Suprapubic skin (tissue), 3 donors: ENCODE data around the gene L1CAM.

Experiments used
- POLR2AphosphoS5 ChIP-seq, 3 donors: sonication (generic); formaldehyde crosslinking; IDR thresholded peaks; one replicate each; pipeline ENCODE4 v1.6.1; 2017; ENCODE audit warnings: antibody characterized with exemption in 3 of 3
- TF ChIP-seq, protein P1 (sequence below), 2 donors: fragments of 200-600 bp in 1 of 2; fragments of 450-650 bp in 1 of 2; sonication (generic) in 1 of 2; IDR thresholded peaks; one replicate each; pipeline ENCODE4 v1.5.1; 2016 to 2019; ENCODE audit warnings: antibody characterized with exemption in 2 of 2, mild to moderate bottlenecking in 1 of 2, moderate library complexity in 1 of 2

DNA sequence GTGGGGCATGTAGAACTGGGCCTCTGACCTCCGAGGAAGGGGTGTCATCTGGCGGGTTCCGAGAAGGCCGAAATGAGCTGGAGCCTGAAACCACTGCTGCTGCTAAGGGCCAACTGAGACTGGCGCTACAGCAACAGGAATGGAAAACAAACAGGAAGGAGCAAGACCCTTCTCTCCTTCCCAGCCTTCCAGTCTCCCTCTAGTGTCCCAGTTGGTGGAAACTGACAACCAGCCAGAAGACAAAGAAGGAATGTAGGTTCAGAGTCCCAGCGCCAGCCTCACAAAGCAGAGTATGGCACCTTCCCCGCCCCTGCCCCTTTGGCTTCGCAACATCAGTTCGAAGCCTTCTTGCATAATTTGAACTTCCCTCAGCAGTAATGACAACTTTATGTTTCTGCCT is 31.3 kb downstream of the L1CAM start:
- TF ChIP-seq, protein P1, sequence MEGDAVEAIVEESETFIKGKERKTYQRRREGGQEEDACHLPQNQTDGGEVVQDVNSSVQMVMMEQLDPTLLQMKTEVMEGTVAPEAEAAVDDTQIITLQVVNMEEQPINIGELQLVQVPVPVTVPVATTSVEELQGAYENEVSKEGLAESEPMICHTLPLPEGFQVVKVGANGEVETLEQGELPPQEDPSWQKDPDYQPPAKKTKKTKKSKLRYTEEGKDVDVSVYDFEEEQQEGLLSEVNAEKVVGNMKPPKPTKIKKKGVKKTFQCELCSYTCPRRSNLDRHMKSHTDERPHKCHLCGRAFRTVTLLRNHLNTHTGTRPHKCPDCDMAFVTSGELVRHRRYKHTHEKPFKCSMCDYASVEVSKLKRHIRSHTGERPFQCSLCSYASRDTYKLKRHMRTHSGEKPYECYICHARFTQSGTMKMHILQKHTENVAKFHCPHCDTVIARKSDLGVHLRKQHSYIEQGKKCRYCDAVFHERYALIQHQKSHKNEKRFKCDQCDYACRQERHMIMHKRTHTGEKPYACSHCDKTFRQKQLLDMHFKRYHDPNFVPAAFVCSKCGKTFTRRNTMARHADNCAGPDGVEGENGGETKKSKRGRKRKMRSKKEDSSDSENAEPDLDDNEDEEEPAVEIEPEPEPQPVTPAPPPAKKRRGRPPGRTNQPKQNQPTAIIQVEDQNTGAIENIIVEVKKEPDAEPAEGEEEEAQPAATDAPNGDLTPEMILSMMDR (IDR thresholded peaks at IDR 0.05): no peak
- no peak for TF ChIP-seq POLR2AphosphoS5 (IDR thresholded peaks at IDR 0.05)
